HG03039 (cell line): ENCODE results near the gene SBF2.

Experiments
- ATAC-seq: cut with Tn5 transposase; IDR thresholded peaks from one replicate; pipeline ENCODE4 v1.9.1; 2021; ENCODE audit warnings: mild to moderate bottlenecking, moderate library complexity; ENCODE audit not compliant: unreplicated experiment

Gene SBF2

GRCh38 chr11:10302359-10302743 lies 8.3 kb upstream of the SBF2 start:
- ATAC-seq = no peak

DNA sequence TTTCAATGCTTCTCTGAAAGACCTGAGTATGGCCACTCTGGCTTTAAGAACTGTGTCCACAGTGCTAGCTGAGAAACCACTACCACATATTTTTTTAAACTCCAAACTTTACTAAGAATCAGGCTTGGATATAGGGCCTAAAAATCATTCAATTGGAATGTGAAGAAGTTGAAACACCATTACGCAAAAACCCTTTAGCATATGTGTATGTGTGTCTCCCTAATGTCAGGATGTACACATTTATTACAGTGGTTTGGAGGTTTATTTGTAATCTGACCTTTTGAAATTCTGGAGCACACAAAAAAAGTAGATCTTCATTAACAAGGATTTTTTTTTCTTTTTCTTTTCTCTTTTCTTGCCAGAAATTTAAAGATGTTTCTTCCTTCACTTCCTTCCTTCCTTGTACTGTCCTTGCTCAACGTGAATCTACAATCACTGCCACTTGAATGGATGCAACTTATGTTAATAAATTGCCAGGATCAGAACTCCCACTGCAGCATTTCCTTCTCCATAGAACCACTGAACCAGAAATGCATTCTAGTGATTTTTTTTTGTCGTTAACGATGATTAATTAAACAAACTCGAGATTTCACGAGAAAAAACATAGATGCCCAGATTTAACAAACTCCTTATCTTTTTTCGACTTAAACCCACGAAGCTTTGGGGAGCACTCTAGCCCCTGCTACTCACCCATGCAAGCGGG lies 7.8 kb upstream of the SBF2 start:
- ATAC-seq = no peak

DNA sequence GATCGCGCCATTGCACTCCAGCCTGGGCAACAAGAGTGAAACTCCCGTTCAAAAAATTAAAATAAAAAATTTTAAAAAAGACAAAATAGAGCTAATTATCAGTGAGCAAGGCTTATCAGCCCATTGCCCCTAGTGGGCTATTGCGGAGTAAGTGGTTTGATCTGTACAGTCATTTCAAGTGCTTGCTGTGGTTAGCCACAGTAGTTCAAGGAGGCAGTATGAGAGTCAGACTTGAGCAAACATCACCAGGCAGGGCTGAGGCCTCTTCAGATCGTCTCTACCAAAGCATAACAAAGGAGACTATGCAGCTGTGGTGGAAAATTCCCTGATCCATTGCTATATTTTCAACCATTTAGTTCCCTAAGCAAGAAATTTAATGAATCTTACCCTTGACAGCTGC lies 4.3 kb upstream of the SBF2 start:
- ATAC-seq = peak; percentile 93

- no peak for ATAC-seq
Observed at GRCh38 chr11:10295064-10295901, 1.3 kb upstream of the SBF2 start.

DNA sequence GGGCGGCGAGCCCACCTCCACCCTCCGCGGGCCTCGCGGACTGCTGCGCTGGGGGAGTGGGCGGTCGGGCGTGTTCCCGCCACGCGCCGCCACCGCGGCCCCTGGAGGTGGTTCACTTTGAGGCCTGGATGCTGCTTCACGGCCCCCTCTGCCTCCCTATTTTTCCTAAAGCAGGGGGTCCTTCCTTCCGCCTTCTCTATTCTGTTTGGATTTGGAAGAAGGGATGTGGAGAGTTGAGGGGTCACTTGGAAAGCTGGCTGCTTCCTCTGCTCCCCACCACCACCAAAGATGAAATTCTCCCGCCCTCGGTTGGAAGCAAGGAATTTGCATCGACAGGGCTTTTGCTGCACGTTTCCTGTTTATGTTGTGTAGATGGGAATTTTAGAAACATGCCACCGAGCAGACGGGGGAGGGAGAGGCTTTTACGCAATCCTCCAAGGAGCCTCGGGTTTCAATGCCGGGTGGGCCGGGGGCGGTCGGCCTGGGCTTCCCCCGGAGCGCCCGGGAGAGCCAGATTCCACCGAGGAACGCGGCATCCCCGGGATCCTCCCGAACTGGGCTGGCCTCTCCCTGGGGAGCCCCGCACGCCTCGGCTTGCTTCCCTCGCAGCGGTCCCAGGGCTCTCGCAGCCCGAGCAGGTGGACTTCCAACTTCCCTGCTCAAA lies 403 bp upstream of the SBF2 start:
- ATAC-seq = no peak

- ATAC-seq = no peak
Observed at GRCh38 chr11:10291801-10292638, 2.0 kb downstream of the SBF2 start.

- ATAC-seq = no peak
Observed at GRCh38 chr11:10289765-10290380, 4.1 kb downstream of the SBF2 start.

GRCh38 chr11:10288881-10289764 lies 4.9 kb downstream of the SBF2 start:
- no peak for ATAC-seq

DNA sequence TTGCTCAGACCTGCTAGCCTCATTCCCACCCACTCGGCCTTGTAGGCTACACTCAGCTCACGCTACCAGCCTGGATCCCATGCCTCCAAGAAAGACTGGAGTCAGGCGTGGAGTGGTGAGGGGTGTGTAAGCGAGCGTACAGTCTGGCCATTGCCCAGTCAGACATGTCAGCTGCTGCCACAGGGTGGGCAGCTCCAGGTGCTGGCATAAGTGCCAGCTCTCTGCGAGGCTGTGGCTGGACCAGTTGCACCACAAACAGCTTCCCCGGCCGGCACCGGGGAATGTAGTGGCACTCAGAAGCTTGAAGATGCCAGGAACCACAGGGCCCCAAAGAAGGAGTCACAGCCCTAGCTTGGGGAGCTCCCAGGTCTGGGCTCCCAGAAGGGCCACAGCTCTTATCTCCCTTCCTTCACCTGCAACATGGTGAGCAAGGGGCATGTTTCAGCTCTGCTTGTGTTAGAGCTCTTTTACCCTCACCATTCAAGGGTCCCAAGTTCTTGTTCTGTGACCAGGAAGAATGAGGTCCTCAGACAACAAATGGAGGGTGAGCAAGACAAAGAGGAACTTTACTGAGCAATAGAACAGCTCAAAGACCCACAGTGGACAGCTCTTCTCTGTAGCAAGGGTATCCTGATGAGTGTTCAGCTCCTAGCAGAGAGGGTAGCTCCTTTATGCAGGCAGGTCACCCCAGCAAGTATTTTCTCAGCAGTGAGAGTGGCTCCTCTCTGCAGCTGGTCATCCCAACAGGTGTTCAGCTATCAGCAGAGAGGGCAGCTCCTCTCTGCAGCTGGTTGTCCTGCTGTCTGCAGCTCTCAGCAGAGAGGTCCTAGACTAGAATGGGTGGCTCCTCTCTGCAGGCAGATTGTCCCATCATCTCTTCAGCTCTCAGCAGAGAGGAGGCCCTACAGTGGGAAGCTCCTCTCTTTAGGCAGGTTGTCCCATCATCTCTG lies 6.0 kb downstream of the SBF2 start:
- ATAC-seq = no peak

GRCh38 chr11:10287140-10287539 lies 6.9 kb downstream of the SBF2 start:
- no peak for ATAC-seq

GRCh38 chr11:10285148-10285802 lies 8.7 kb downstream of the SBF2 start:
- ATAC-seq = no peak

GRCh38 chr11:10283991-10284390 lies 10.0 kb downstream of the SBF2 start:
- ATAC-seq = no peak

- no peak for ATAC-seq
Observed at GRCh38 chr11:10282117-10282516, 11.9 kb downstream of the SBF2 start.

GRCh38 chr11:10275714-10276113 lies 18.3 kb downstream of the SBF2 start:
- ATAC-seq = no peak

DNA sequence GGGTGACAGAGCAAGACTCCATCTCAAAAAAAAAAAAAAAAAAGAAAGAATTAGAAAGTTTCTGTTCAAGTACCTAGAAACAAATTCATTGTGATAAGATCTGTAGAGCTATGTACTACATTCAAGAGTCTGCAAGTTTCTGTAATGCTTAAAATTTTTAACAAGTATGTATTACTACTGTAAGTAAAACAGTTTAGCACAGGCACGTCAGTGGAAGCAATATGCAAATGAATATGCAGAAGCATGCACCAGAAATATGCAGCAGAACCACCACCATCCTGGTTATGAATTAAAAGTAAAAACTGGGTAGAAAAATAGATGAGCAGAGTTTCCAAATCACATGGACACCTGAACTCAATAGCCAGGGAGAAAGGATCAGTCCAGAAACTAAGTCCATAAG lies 19.3 kb downstream of the SBF2 start:
- no peak for ATAC-seq

DNA sequence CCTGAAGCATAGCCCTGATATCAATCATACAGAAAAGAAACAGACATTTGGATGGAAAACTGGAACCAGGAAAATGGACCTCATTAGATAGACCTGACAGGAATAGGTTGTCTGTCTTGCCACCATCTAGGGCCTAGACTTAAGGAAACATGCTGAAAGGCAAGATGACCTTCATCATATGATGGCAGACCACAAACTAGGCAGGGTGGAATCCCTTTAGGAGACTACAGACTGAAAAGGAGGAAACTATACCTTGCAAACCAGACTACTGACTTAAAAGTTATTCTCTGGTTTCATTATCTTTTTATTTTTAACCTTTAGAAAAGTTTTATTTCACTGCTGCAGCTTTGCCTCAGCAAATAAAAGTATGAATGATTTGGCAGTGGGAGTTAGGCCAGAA lies 20.3 kb downstream of the SBF2 start:
- ATAC-seq = no peak

GRCh38 chr11:10272132-10272531 lies 21.9 kb downstream of the SBF2 start:
- no peak for ATAC-seq
